Measurements from ENCODE around the gene RABL3. TPM values are rescaled to one million over a fixed set of nuclear protein-coding genes. Genes with fewer than 3 reads are reported as not detected.
"Not testable (repeated sequence)": the region's sequence is repeated elsewhere in the genome, so short reads cannot be mapped to it uniquely, and the experiment has no call there.

The RABL3 gene
- total and polyA plus RNA-seq, 7 donors: 9.4 to 15.5 (median 12.8) TPM

- H3K9me3 ChIP-seq: no peaks in the 10 kb centered on the region
- no peak for DNase-seq
- H3K27me3 ChIP-seq: no peaks in the 10 kb centered on the region
- WGBS, 2 donors: 85 to 89% methylated on average over 1 of the region's 1 CpG
- TF ChIP-seq POLR2A (IDR thresholded peaks at IDR 0.05) (no peak), EP300 (IDR thresholded peaks at IDR 0.05) (no peak), POLR2AphosphoS5 (IDR thresholded peaks at IDR 0.05) (no peak), CTCF (IDR thresholded peaks at IDR 0.05) (no peak)
- no peaks in the 10 kb centered on the region for H3K36me3 ChIP-seq
- H3K4me3 ChIP-seq: no peak overlapping the region
- peaks cover 0 to 22% (median 17%) of the 10 kb centered on the region in 4 donors for H3K4me1 ChIP-seq
- H3K27ac ChIP-seq: no peak overlapping the region
- intact Hi-C loops (cut with DNase I): no loop called here
Observed at GRCh38 chr3:120762615-120763014, 20.3 kb upstream of the RABL3 start.

- H3K9me3 ChIP-seq; H3K27ac ChIP-seq; H3K4me3 ChIP-seq; intact Hi-C loops (cut with DNase I); H3K27me3 ChIP-seq; H3K36me3 ChIP-seq; H3K4me1 ChIP-seq; DNase-seq: not testable (repeated sequence)
- WGBS, 2 donors: 79 to 87% methylated on average over 4 of the region's 4 CpGs
Observed at GRCh38 chr3:120758551-120758950, 16.2 kb upstream of the RABL3 start.

GRCh38 chr3:120756061-120756460 is 13.7 kb upstream of the RABL3 start:
- no peak for DNase-seq
- peaks cover 0 to 5% (median 4%) of the 10 kb centered on the region in 4 donors for H3K36me3 ChIP-seq
- TF ChIP-seq POLR2A (IDR thresholded peaks at IDR 0.05) (no peak), POLR2AphosphoS5 (IDR thresholded peaks at IDR 0.05) (no peak), EP300 (IDR thresholded peaks at IDR 0.05) (no peak), CTCF (IDR thresholded peaks at IDR 0.05) (no peak)
- no peaks in the 10 kb centered on the region for H3K4me1 ChIP-seq
- H3K27ac ChIP-seq: no peak overlapping the region
- 91 to 93% methylated on average over 2 of the region's 2 CpGs for WGBS, 2 donors
- no peak overlapping the region for H3K4me3 ChIP-seq
- H3K9me3 ChIP-seq: no peaks in the 10 kb centered on the region
- H3K27me3 ChIP-seq: no peaks in the 10 kb centered on the region
- intact Hi-C loops (cut with DNase I): no loop called here

- intact Hi-C loops (cut with DNase I): no loop called here
- Histone ChIP-seq H3K9me3 (no peaks in the 10 kb centered on the region), H3K27me3 (no peaks in the 10 kb centered on the region), H3K36me3 (peaks cover 0 to 12% (median 5%) of the 10 kb centered on the region in 4 donors), H3K4me3 (no peak overlapping the region), H3K4me1 (no peaks in the 10 kb centered on the region), H3K27ac (no peak overlapping the region)
- TF ChIP-seq EP300 (IDR thresholded peaks at IDR 0.05): no peak
- no peak for TF ChIP-seq CTCF (IDR thresholded peaks at IDR 0.05)
- TF ChIP-seq POLR2A (IDR thresholded peaks at IDR 0.05): no peak
- TF ChIP-seq POLR2AphosphoS5 (IDR thresholded peaks at IDR 0.05): no peak
- no peak for DNase-seq
Observed at GRCh38 chr3:120753810-120754209, 11.5 kb upstream of the RABL3 start.

GRCh38 chr3:120752865-120753264 is 10.5 kb upstream of the RABL3 start:
- H3K27me3 ChIP-seq: no peaks in the 10 kb centered on the region
- no peak for DNase-seq
- no peaks in the 10 kb centered on the region for H3K4me1 ChIP-seq
- H3K27ac ChIP-seq: no peak overlapping the region
- TF ChIP-seq POLR2A (IDR thresholded peaks at IDR 0.05) (no peak), CTCF (IDR thresholded peaks at IDR 0.05) (no peak), EP300 (IDR thresholded peaks at IDR 0.05) (no peak), POLR2AphosphoS5 (IDR thresholded peaks at IDR 0.05) (no peak)
- no peaks in the 10 kb centered on the region for H3K9me3 ChIP-seq
- H3K4me3 ChIP-seq: no peak overlapping the region
- intact Hi-C loops (cut with DNase I): no loop called here
- WGBS, 2 donors: 94 to 98% methylated on average over 2 of the region's 2 CpGs
- H3K36me3 ChIP-seq: peaks cover 0 to 12% (median 5%) of the 10 kb centered on the region in 4 donors

Measured in sigmoid colon (tissue), 7 donors.